SIG-M5 (cell line): ENCODE results near the gene RPS6KA2.

Experiments
- DNase-seq: peaks from one replicate; lab custom pipeline; 2025; lab: John Stamatoyannopoulos, UW

RPS6KA2 gene

GRCh38 chr6:166656230-166657151, 29.4 kb upstream of the RPS6KA2 start:
- no peak for DNase-seq

- no peak for DNase-seq
Observed at GRCh38 chr6:166655713-166656229, 28.7 kb upstream of the RPS6KA2 start.

GRCh38 chr6:166655251-166655650, 28.2 kb upstream of the RPS6KA2 start:
- DNase-seq = no peak

GRCh38 chr6:166654573-166654972, 27.5 kb upstream of the RPS6KA2 start:
- DNase-seq = no peak

- no peak for DNase-seq
Observed at GRCh38 chr6:166653639-166653941, 26.5 kb upstream of the RPS6KA2 start.

- no peak for DNase-seq
Observed at GRCh38 chr6:166650824-166651807, 24.1 kb upstream of the RPS6KA2 start.

GRCh38 chr6:166650047-166650446, 23.0 kb upstream of the RPS6KA2 start:
- no peak for DNase-seq

- DNase-seq = no peak
Observed at GRCh38 chr6:166648846-166649245, 21.8 kb upstream of the RPS6KA2 start.

- DNase-seq = no peak
Observed at GRCh38 chr6:166647896-166648295, 20.8 kb upstream of the RPS6KA2 start.

- no peak for DNase-seq
Observed at GRCh38 chr6:166646716-166647115, 19.7 kb upstream of the RPS6KA2 start.

- no peak for DNase-seq
Observed at GRCh38 chr6:166645896-166646295, 18.8 kb upstream of the RPS6KA2 start.

- no peak for DNase-seq
Observed at GRCh38 chr6:166644681-166645080, 17.6 kb upstream of the RPS6KA2 start.

GRCh38 chr6:166643891-166644590, 17.0 kb upstream of the RPS6KA2 start:
- DNase-seq = no peak

GRCh38 chr6:166642646-166643045, 15.6 kb upstream of the RPS6KA2 start:
- DNase-seq = no peak

- DNase-seq = no peak
Observed at GRCh38 chr6:166640342-166641043, 13.4 kb upstream of the RPS6KA2 start.

- DNase-seq = no peak
Observed at GRCh38 chr6:166639921-166640320, 12.9 kb upstream of the RPS6KA2 start.

GRCh38 chr6:166638573-166638964, 11.5 kb upstream of the RPS6KA2 start:
- DNase-seq = no peak

- DNase-seq = no peak
Observed at GRCh38 chr6:166637812-166638572, 10.9 kb upstream of the RPS6KA2 start.

- no peak for DNase-seq
Observed at GRCh38 chr6:166636934-166637333, 9.9 kb upstream of the RPS6KA2 start.

- DNase-seq = no peak
Observed at GRCh38 chr6:166636191-166636933, 9.3 kb upstream of the RPS6KA2 start.
